NK-92 treated with Interleukin-12 subunit alpha and Interleukin-12 subunit beta, amount 100 ng/mL, for 24 hours (cell line): ENCODE measurements around the gene PTP4A1.
"Not testable (repeated sequence)": the region's sequence is repeated elsewhere in the genome, so short reads cannot be mapped to it uniquely, and the experiment has no call there.

ENCODE experiments used
- DNase-seq: peaks from one replicate; lab custom pipeline; 2025; lab: John Stamatoyannopoulos, UW

Gene PTP4A1

GRCh38 chr6:63572044-63572746 lies at the start of gene PTP4A1, which contains the start of gene LOC128125822:
Gene PTP4A1 (plus strand): TSS chr6:63572480. CDS start chr6:63576881, 4,401 bp downstream.
Gene LOC128125822 (plus strand): TSS chr6:63572480.
- peak; percentile 95 for DNase-seq

- not testable (repeated sequence) for DNase-seq
These were observed 49.4 kb upstream of the PTP4A1 start for GRCh38 chr6:63522911-63523287.

GRCh38 chr6:63523630-63524029 lies 48.6 kb upstream of the PTP4A1 start:
- no peak for DNase-seq

- no peak for DNase-seq
These were observed 46.9 kb upstream of the PTP4A1 start for GRCh38 chr6:63525186-63525878.

- DNase-seq = no peak
These were observed 45.3 kb upstream of the PTP4A1 start for GRCh38 chr6:63526931-63527330.

GRCh38 chr6:63527658-63528514 lies 44.4 kb upstream of the PTP4A1 start:
- DNase-seq = no peak

- no peak for DNase-seq
These were observed 42.8 kb upstream of the PTP4A1 start for GRCh38 chr6:63529498-63529897.

GRCh38 chr6:63530182-63530581 lies 42.1 kb upstream of the PTP4A1 start:
- no peak for DNase-seq

GRCh38 chr6:63530991-63531390 lies 41.3 kb upstream of the PTP4A1 start:
- DNase-seq = no peak

GRCh38 chr6:63533026-63533425 lies 39.3 kb upstream of the PTP4A1 start:
- no peak for DNase-seq

GRCh38 chr6:63533952-63534351 lies 38.3 kb upstream of the PTP4A1 start:
- DNase-seq = no peak

- DNase-seq = no peak
These were observed 34.9 kb upstream of the PTP4A1 start for GRCh38 chr6:63537201-63537958.

- DNase-seq = no peak
These were observed 34.4 kb upstream of the PTP4A1 start for GRCh38 chr6:63537959-63538300.

GRCh38 chr6:63538550-63538949 lies 33.7 kb upstream of the PTP4A1 start:
- no peak for DNase-seq

- DNase-seq = no peak
These were observed 29.3 kb upstream of the PTP4A1 start for GRCh38 chr6:63543001-63543400.

GRCh38 chr6:63543982-63544381 lies 28.3 kb upstream of the PTP4A1 start:
- DNase-seq = no peak

- DNase-seq = no peak
These were observed 26.0 kb upstream of the PTP4A1 start for GRCh38 chr6:63546236-63546635.

- DNase-seq = no peak
These were observed 25.6 kb upstream of the PTP4A1 start for GRCh38 chr6:63546697-63547096.

- no peak for DNase-seq
These were observed 23.2 kb upstream of the PTP4A1 start for GRCh38 chr6:63549076-63549475.

- DNase-seq = no peak
These were observed 19.1 kb upstream of the PTP4A1 start for GRCh38 chr6:63553208-63553607.

- no peak for DNase-seq
These were observed 18.4 kb upstream of the PTP4A1 start for GRCh38 chr6:63553900-63554299.

GRCh38 chr6:63554782-63555181 lies 17.5 kb upstream of the PTP4A1 start:
- no peak for DNase-seq
